ENCODE data around the gene NOP9.
"Not testable (repeated sequence)": the region's sequence is repeated elsewhere in the genome, so short reads cannot be mapped to it uniquely, and the experiment has no call there.

Gene NOP9

GRCh38 chr14:24310646-24311604 is 11.3 kb downstream of the NOP9 start, which contains the start of gene LTB4R:
TSS of gene LTB4R (plus strand) at chr14:24311502. CDS start at chr14:24315652, 4,150 bp downstream.
- no peak for FAIRE-seq

- no peak for FAIRE-seq
These were observed 12.4 kb downstream of the NOP9 start for GRCh38 chr14:24311837-24312615.

DNA sequence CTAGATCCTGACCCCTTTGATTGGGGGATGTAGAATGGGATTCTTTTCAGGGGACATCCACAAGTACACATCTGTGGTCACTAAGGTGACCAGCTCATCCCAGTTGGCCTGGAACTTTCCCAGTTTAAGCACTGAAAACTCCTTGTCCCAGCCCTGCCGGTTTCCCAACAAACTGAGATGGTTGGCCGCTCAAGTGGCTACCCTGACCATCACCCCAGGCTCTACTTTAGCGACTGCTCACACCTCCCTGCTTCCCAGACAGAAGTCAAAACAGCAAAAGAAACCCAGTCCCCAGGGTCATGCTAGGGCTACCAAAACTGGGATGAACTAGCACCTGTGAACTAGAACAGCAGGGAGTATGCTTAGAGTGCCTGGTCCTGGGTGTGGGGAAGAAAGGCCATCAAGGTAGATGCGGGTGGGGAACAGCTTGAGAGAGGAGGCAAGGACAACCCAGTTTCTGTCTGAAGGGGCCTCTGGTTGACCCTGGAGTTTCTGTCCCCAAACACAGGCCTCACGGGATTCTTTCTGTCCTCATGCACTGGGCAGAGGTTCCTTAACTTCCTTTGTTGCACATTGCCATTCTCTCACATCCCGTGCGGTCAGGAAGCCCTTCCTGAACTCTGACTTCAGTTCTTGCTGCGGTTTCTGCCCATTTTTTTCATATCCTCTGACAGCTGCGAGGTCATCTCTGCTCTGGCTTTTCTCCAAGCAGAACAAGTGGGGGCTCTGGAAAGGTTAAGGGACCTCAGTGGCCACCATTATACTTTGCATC is 13.3 kb downstream of the NOP9 start:
- FAIRE-seq, result no peak

- FAIRE-seq, result no peak
These were observed 14.3 kb downstream of the NOP9 start for GRCh38 chr14:24313913-24314312.

DNA sequence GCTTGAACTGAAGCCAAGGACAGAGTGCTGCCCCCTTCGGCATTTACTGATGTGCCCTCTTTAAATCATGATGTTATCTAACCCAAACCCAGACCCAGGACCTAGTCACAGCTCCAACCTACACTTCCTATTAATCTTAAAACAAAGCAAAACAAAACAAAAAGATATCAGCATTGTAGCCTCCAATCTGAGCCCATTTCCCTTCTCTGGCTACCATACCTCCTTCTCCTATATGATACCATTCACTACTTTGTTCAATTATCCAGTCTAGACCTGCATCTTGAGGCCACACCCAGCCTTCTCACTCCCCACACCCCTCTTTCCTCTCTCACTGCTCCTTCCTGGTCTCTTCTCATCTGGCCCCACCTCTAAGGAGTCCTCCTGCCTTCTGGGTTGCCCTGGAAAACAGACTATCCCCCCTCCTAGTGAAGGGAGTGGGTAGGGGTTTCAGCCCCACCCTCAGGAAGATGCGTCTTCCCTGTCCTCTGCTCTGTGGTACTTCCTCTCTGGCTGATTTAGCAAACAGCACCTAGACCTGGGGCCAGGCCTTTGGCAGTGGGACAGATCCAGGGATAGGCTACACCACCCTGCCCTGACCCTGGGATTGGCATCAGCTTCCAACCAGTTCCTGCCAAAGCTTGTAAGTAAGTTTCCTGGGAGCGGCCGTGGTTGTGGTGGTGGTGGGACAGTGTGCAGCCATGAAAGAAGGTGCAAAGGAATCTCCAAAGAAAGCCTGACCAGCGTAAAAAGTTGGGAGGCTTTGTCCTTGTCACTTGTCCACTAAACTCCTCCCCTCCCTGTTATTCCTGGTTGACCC is 14.9 kb downstream of the NOP9 start:
- no peak for FAIRE-seq

DNA sequence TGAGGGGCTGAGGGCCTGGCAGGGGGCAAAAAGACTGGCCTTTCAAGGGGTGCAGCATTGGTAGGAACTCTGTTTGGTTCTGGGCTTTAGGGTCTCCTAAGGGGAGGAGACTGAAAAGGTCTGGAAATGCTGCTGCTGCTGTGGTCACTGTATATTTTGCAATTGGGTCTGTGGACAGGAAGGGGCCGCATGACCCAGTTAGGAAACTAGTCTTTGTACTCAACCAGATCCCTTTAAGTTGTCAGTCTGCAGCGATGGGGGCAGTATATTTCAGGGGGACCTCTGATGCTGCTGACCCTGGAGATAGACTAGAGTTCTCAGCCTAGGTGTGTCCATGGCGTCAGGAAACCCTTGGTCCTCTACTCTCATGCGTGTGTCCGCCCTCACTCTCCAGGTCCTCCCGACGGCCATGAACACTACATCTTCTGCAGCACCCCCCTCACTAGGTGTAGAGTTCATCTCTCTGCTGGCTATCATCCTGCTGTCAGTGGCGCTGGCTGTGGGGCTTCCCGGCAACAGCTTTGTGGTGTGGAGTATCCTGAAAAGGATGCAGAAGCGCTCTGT is 15.7 kb downstream of the NOP9 start:
- no peak for FAIRE-seq

DNA sequence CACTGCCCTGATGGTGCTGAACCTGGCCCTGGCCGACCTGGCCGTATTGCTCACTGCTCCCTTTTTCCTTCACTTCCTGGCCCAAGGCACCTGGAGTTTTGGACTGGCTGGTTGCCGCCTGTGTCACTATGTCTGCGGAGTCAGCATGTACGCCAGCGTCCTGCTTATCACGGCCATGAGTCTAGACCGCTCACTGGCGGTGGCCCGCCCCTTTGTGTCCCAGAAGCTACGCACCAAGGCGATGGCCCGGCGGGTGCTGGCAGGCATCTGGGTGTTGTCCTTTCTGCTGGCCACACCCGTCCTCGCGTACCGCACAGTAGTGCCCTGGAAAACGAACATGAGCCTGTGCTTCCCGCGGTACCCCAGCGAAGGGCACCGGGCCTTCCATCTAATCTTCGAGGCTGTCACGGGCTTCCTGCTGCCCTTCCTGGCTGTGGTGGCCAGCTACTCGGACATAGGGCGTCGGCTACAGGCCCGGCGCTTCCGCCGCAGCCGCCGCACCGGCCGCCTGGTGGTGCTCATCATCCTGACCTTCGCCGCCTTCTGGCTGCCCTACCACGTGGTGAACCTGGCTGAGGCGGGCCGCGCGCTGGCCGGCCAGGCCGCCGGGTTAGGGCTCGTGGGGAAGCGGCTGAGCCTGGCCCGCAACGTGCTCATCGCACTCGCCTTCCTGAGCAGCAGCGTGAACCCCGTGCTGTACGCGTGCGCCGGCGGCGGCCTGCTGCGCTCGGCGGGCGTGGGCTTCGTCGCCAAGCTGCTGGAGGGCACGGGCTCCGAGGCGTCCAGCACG is 16.4 kb downstream of the NOP9 start:
- no peak for FAIRE-seq

GRCh38 chr14:24316597-24316950 is 16.9 kb downstream of the NOP9 start:
- FAIRE-seq, result no peak

- FAIRE-seq, result no peak
These were observed 17.7 kb downstream of the NOP9 start for GRCh38 chr14:24317141-24317928.

DNA sequence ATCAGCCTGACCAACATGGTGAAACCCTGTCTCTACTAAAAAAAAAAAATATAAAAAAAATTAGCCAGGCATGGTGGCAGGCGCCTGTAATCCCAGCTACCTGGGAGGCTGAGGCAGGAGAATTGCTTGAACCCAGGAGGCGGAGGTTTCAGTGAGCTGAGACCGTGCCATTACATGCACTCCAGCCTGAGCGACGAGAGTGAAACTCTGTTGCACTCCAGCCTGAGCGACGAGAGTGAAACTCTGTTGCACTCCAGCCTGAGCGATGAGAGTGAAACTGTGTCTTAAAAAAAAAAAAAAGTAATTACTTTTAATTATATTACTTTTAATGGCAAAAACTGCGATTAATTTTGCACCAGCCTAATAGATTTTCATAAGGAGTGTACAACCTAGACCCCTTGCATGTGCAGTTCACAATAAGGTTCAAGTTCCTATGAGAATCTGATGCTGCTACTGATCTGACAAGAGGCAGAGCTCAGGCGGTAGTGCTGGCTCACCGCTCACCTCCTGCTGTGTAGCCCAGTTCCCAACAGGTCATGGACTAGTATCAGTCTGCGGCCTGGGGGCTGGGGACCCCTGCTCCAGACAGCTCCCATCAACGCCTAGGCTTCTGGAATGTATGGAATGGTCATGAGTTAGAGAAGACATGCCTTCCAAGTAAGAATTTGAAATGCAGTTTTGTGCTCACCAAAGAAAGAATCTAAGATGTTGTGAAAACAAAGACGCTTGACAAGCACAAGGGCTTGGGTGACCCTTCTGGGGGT is 21.7 kb downstream of the NOP9 start:
- FAIRE-seq, result no peak

GRCh38 chr14:24322672-24323071 is 23.0 kb downstream of the NOP9 start:
- no peak for FAIRE-seq

GRCh38 chr14:24323341-24323740 is 23.7 kb downstream of the NOP9 start:
- FAIRE-seq, result no peak

- FAIRE-seq, result no peak
These were observed 24.4 kb downstream of the NOP9 start for GRCh38 chr14:24324024-24324423.

- no peak for FAIRE-seq
These were observed 25.4 kb downstream of the NOP9 start for GRCh38 chr14:24325041-24325530.

GRCh38 chr14:24325963-24326362 is 26.3 kb downstream of the NOP9 start:
- no peak for FAIRE-seq

GRCh38 chr14:24327303-24327702 is 27.7 kb downstream of the NOP9 start:
- FAIRE-seq, result no peak

DNA sequence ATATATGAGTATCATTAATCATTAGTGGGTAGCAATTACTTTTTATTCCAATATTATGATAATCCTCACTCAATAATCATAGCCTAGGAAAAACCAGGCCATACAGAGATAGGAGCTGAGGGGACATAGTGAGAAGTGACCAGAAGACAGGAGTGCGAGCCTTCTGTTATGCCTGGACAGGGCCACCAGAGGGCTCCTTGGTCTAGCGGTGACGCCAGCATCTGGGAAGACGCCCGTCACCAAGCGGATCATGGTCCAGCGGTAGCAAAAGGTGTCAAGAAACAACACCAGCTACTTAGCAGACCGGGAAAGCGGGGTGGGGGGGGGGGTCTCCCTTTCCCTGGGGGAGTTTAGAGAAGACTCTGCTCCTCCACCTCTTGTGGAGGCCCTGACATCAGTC is 28.3 kb downstream of the NOP9 start:
- FAIRE-seq, result not testable (repeated sequence)

DNA sequence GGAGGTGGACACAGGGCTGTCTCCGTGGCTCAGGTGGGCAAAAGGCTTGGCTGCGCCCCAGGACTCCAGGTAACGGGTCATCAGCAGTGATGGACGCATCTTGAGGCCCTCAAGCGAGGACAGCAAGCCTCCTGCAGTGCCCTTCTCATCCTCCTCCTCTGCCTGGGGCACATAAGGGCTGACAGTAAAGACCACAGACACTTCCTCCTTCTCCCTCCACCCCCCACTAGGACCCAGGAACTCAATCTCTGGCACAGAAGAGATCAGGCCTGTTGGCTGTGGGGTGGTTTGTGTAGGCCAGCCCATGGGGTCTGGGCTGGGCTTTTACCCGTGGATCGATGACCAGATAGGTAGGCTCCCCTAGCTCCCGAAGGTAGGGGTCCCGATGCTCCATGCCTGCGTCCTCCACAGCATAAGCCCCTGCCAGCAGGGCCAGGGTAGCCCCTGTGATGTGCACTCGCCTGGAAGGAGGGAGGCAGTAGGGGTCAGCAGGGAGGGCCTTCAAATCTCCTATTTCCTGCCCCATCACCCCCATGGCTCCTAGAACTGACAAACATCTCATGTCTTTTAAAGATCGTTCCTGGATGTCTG is 29.5 kb downstream of the NOP9 start:
- FAIRE-seq, result no peak

GRCh38 chr14:24329736-24330135 is 30.1 kb downstream of the NOP9 start:
- no peak for FAIRE-seq

Data from islet of Langerhans (tissue), 1 donor.